Glomerular visceral epithelial cell (primary cell): ENCODE results near the gene OR2J2.
"Not testable (repeated sequence)": the region's sequence is repeated elsewhere in the genome, so short reads cannot be mapped to it uniquely, and the experiment has no call there.

Source experiments
- DNase-seq: peaks from one replicate; pipeline ENCODE4 v3.0.0-alpha.2; 2016; ENCODE audit errors: extremely low spot score

The OR2J2 gene

DNA sequence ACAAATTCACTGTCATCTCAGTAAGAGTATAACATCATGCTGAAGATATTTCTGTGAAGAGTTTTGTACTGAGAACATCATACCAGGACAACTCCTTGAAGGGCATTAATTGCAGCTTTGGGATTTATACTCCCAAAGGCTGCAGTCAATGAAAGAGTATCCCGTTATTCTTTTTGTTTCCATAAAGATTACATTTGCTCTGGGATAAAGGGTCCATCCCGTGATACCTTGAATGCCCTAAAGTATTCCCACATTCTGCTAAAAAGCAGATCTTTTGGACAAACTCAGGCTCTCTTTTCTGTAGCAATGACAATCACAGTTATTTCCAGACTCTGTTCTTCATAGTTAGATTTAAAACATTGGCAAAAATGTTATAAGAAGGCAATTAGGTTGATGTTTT is at the start of gene OR2J2:
Gene OR2J2, plus strand, starts transcription at position 301 of the 400 bp plus-strand sequence. CDS start 2,729 bp downstream, outside the sequence.
- not testable (repeated sequence) for DNase-seq

DNA sequence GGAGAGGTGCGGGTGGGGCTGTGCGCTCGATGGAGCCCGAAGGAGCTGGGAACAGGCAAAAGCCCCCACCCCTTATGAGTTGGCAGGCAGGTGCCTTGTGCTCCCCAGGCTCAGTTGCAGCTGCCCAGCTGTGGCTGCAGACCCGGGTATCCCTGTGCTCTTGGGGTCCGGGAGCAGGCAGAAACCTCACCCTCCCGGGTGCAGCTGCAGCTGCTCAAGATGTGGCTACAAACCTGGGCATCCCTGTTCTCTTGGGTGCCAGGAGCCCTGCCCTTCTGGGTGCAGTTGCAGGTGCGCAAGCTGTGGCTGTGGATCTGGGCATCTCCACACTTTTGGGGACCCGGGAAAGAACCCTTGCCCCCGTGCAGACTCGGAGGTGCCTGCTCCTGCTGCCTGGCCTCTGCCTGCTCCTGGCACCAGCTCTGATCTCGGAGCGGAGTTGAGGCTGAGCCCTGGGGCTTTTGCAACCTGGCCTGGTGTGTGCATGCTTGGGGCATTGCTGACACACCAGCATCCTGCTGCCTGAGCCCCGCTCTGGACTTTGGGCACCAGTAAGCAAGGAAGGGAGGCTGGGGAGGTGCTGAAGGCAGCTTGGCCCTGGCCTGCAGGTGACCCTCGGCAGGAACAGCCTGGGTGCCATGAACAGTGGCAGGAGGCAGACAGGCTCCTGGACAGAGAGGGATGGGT is 41.2 kb upstream of the OR2J2 start:
- no peak for DNase-seq

DNA sequence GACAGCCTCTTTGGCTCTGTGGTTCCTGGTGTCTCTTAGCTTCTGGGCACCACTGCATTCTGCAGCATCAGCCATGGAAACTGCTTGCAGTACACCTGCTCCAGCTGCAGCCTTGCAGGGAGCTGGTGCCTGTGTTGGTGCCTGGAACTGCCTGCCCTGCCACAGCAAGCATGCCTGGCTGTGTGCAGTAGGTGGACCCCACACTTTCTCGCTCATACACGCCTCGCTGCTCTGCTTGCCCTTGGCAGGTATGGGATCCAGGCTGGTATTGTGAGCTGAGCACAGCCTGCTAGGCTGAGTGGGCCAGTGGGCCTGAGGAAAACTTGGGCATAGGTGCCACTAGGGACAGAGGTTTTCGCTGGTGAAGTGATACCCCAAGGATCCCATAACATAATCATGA is 40.1 kb upstream of the OR2J2 start:
- DNase-seq = no peak

DNA sequence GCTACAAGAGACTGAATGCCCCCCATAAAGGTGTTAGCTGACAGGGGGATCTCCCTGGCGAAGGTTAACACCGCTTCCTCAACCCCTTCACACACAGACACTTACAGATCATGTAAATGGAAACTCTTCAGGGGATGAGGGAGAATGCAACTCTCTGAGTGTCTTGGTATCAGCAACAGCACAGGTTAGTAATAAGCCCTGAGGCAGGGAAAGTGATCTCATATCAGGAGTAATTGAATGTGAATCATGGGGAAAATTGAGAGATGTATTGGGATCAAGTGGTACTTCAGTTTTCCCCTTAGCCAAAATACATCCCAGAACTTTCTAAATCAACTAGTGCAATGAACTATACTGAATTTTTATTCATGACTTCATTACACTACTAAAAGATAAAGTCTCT is 39.0 kb upstream of the OR2J2 start:
- DNase-seq = no peak

DNA sequence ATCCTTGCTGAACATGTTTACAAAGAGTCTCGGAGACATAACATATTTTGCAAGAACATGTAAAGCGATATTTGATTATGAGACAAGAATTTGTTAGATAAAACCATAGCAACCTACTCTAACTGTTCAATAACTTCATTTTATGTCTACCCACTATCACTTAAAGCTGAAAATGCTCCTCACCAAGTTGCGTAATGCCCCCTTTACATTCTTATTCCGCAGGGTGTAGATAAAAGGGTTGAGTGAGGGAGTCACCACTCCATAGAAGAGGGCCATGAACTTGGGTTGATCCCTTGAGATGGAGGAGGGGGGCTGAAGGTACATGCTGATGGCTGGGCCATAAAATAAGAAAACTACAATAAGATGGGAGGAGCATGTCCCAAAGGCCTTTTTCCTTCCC is 33.0 kb upstream of the OR2J2 start:
- DNase-seq = no peak

DNA sequence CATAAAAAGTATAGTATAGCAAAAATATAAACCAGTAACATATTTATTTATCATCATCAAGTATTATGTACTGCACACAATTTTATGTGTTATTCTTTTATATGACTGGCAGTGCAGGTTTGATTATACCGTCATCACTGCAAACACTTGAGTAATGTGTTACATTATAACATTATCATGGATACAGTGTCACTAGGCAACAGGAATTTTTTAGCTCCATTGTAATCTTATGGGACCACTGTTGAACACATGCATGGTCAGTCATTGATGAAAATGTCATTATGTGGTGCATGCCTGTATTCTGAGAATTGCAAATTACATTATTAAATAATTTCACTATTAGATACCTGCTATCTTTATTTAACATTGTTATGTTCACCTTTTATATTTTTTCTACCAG is 29.1 kb upstream of the OR2J2 start:
- peak; percentile 70 for DNase-seq

DNA sequence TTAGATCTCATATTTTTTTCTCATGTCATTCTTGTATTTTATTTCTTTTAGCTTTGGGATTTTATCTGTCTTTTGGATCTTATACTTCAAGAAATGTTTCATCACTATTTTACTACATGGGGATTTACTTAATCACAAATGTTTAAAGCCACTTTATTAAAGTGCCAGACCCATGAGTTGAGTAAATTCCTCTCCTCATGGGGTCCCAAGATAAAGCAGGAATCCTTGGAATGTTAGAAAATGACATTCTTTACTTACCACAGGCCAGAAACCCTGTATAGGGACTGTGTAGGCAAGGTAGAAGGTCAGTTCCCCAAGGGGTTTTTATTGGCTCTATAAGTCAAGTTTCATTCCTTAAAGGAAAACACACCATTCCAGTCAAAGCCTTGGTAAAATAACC is 28.4 kb upstream of the OR2J2 start:
- peak; percentile 84 for DNase-seq

DNA sequence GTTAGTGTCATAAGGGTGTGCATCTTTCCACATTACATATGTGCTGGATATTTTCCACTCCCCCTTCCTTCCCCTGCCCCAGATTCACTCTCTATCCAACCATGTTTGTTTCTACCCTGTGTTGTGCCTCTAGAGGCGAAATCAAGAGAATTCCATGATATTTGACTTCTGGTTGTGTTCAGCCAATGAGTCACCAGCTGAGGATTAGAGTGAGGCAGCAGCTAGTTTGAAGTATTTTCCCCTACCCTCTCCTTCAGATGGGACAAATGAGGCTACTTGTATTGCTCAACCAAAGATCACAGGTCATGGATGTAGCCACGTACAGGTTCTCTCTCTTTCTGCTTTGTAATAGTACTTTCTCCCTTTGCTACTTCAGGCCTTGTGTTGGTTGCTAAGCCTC is 24.5 kb upstream of the OR2J2 start:
- peak; percentile 24 for DNase-seq

DNA sequence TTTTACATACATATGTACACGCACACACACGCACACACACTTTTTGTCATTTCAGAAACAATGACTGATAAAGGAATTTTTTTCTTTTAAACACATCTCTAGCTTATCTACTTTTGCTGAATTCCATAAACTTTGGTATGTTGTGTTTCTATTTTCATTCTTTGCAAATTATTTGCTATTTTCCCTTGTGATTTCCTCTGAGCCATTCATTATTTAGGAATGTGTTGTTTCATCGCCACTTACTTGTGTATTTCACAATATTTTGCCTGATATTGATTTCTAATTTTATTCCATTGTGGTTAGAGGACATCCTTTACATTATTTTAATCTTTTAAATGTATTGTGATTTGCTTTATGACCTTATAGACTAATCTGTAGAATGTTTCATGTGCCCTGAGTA is 23.6 kb upstream of the OR2J2 start:
- no peak for DNase-seq

DNA sequence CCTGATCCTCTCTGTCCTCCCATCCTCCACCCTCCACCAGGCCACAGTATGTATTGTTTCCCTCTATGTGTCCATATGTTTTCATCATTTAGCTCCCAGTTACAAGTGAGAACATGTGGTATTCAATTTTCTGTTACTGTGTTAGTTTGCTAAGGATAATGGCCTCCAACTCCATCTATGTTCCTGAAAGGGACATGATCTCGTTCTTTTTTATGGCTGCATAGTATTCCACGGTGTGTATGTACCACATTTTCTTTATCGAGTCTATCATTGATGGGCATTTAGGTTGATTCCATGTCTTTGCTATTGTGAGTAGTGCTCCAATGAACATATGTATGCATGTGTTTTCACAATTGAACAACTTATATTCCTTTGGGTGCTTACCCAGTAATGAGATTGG is 21.3 kb upstream of the OR2J2 start:
- DNase-seq = not testable (repeated sequence)

DNA sequence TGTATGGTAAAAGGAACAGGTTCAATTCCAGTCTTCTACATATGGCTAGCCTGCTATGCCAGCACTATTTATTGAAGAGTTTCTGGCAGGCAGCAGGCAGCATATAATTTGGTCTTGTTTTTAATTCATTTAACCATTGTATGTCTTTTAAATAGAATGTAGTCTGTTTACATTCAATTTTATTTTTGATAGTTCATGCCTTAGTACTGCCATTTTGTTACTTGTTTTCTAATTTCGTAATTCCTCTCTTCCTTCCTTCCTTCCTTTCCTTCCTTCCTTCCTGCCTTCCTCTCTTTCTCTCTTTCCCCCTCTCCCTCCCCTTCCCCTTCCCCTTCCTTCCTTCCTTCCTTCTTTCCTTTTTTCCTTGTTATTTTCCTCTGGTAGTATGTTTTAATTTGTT is 17.6 kb upstream of the OR2J2 start:
- DNase-seq = no peak

DNA sequence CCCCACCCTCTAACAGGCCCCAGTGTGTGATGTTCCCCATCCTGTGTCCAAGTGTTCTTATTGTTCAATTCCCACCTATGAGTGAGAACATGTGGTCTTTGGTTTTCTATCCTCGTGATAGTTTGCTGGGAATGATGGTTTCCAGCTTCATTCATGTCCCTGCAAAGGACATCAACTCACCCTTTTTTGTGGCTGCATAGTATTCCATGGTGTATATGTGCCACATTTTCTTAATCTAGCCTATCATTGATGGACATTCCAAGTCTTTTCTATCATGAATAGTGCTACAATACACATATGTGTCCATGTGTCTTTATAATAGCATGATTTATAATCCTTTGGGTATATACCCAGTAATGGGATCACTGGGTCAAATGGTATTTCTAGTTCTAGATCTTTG is 15.5 kb upstream of the OR2J2 start:
- DNase-seq = not testable (repeated sequence)

DNA sequence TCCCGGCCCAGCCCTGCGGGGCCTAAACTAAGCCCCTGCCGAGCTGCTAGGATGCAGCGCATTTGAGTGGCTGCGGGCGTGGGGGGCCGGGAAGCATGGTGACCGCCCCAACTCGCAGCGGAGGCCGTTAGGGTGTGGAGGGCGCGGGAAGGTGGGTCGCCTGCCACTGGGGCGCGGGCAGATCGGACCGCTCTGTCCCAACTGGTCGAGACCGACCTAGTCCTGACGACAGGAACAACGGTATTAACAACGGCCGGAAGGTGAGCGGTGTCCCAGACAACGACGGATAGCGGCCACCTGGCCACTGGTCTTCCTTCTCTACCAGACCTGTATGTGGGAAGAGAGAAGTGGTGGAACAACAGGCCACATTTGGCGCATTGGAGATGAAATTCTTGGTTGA is 10.8 kb upstream of the OR2J2 start:
- DNase-seq = not testable (repeated sequence)

DNA sequence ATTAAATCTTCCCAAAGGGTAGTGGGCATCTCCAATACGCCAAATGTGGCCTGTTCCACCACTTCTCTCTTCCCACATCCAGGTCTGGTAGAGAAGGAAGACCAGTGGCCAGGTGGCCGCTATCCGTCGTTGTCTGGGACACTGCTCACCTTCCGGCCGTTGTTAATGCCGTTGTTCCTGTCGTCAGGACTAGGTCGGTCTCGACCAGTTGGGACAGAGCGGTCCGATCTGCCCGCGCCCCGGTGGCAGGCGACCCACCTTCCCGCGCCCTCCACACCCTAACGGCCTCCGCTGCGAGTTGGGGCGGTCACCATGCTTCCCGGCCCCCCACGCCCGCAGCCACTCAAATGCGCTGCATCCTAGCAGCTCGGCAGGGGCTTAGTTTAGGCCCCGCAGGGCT is 5.1 kb upstream of the OR2J2 start:
- not testable (repeated sequence) for DNase-seq

DNA sequence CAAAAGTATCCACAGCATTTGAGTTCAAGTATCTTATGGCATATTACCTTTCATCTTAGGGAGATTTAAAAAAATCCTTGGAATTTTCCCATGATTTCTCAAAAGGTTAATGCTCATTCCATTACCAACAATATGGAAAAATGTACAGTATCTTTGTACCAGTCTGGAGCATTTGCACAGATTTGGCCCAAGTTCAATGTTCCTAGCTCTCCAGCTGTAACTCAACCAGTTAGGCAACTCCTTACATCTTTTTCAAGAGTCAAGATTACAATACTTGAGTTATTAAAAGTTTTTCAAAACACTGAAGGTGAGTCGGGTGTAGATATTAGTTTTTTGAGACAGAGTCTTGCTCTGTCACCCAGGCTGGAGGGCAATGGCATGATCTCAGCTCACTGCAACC is 1.0 kb downstream of the OR2J2 start:
- DNase-seq = no peak

DNA sequence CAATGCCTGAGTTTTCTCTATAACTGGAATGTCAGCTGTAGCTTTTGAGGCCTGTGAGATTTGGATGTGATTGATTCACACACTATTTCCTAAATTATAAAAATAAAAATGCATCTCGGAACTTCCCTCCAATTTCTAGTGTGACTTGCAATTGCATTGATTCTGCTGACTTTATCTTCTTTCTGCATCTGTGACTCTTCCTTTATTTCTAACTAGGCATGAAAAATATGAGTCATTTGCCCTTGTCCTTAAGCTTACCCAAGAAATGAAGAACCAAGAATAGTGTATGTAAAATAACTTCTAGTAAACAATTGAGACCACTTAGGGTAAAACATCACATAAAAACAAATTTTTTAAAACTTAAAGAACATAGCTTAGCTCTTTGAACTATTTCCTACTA is 12.9 kb downstream of the OR2J2 start:
- no peak for DNase-seq

DNA sequence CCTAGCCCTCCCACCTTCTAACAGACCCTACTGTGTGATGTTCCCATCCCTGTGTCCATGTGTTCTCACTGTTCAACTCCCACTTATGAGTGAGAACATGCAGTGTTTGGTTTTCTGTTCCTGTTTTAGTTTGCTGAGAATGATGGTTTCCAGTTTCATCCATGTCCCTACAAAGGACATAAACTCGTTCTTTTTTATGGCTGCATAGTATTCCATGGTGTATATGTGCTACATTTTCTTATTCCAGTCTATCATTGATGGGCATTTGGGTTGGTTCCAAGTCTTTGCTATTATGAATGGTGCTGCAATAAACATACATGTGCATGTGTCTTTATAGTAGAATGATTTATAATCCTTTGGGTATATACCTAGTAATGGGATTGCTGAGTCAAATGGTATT is 18.0 kb downstream of the OR2J2 start:
- not testable (repeated sequence) for DNase-seq

DNA sequence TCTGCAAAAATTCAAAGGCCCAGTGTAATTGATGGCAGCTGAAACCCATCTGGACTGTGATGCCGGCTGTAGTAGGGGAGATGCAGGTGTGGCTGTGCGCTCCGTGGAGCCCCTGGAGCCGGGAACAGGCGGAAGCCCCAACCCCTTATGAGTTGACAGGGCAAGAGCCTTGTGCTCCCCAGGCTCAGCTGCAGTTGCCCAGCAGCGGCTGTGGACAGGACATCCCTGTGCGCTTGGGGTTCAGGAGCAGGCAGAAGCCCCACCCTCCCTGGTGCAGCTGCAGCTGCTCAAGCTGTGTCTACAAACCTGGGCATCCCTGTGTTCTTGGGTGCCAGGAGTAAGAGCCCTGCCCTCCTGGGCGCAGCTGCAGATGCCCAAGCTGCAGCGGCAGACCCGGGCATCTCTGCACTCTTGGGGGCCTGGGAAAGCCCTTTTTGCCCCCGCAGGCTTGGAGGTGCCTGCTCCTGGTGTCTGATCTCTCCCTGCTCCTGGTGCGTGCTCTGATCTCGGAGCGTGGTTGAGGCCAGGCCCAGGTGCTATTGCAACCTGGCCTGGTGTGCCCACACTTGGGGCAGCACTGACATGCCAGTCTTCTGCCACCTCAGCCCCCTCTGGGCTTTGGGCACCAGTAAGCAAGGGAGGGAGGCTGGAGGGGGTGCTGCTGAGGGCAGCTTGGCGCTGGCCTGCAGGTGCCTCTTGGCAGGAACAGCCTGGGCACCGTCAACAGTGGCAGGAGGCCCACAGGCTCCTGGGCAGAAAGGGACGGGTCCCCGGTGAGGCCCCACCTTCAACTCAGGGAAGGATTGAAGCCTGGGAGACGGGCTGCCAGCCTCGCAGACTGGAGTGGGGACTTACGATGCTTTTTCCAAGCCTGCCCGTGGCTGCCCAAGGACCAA is 30.3 kb downstream of the OR2J2 start:
- no peak for DNase-seq

DNA sequence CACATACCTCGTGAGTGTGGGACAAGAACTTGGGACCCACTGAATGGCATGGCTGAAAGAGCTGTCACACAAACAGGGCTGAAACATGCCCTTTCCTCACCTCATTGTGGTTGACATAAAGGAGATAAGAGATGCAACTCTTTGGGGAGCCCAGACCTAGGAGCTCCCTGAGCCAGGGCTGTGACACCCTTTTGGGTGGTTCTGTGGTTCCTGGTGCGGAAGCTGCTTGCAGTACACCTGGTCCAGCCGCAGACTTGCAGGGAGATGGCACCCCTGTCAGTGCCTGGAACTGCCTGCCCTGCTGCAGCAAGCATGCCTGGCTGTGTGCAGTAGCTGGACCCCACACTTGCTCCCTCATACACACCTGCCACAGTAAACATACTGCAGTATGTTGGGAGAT is 31.3 kb downstream of the OR2J2 start:
- no peak for DNase-seq

DNA sequence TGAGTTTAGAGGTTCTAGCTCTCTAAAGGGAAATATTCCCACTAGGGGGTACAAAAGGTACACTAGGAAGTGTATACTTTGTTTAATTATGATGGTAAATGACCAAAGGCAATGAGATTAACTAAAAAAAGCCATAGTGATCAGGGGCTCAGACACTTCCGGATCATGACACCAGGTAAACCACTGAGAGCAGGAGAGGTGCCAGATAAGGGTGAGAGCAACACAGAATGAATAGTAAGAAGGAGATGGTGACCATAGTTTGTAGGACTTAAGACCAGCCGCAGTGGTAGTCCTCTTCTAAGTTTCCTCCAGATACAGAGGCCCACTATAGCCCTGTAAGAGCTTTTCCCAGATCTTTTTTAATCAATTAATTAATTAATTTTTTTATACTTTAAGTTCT is 40.8 kb downstream of the OR2J2 start:
- DNase-seq = no peak

DNA sequence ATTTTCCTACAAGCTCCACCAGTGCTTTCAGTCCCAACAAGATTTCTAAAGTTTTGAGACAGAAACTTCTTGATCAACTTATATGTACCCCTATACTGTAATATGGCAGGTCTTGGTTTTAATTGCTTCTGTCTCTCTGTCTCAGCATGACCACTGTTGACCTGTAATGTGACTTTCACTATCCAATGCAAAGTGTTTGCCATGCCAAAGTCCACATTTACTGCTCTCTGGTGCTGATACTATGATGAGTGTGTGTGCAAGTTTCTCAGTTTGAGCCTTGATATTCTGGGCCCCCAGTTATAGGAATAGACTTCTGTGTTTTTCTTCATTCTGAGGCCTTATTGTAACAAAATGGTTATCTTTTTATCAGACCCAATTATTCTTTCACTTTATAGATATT is 45.8 kb downstream of the OR2J2 start:
- DNase-seq = no peak

DNA sequence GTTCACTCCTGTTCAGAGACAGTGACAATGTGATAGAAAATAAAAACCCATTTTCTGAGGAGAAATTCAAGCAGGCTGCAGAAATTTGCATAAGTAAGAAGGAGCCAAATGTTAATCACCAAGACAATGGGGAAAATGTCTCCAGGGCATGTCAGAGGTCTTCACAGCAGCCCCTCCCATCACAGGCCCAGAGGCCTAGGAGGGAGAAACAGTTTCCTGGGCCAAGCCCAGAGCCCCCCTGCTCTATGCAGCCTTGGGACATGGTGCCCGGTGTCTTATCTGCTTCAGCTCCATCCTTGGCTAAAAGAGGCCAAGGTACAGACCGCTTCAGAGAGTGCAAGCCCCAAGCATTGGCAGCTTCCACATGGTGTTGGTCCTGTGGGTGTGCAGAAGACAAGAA is 46.5 kb downstream of the OR2J2 start:
- DNase-seq = not testable (repeated sequence)

DNA sequence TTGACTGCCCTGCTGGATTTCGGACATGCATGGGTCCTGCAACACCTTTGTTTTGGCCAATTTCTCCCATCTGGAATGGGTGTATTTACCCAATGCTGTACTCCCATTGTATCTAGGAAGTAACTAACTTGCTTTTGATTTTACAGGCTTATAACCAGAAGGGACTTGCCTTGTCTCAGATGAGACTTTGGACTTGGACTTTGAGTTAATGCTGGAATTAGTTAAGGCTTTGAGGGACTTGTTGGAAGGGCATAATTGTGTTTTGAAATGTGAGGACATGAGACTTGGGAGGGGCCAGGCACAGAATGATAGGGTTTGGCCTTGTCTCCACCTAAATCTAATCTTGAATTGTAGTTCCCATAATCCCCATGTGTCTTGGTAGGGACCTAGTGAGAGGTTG is 47.3 kb downstream of the OR2J2 start:
- DNase-seq = not testable (repeated sequence)
